Small intestine (tissue), 7 donors: ENCODE measurements around the gene SRSF6. TPM values are rescaled to one million over a fixed set of nuclear protein-coding genes. Genes with fewer than 3 reads are reported as not detected.

Experiments used
- DNase-seq, 2 donors: peaks; one replicate each; pipeline versions ENCODE4 v3.0.0 to v3.0.0-alpha.2; 2013
- FAIRE-seq: peaks from 2 replicates; lab custom pipeline; 2012; peaks lifted over from hg19 to GRCh38; lab: Jason Lieb, UNC
- H3K27ac ChIP-seq, 3 donors: one replicate each; pipeline ENCODE4 v1.5.1; 2013; ENCODE audit warnings: low read length in 2 of 3, mild to moderate bottlenecking in 2 of 3, control low read depth in 1 of 3, inconsistent platforms in 1 of 3, low read depth in 1 of 3, moderate library complexity in 1 of 3
- H3K27me3 ChIP-seq, 3 donors: one replicate each; pipeline ENCODE4 v1.6.1; 2013; ENCODE audit warnings: low read length in 3 of 3, inconsistent platforms in 1 of 3; ENCODE audit not compliant: control insufficient read depth in 3 of 3, insufficient read depth in 3 of 3
- H3K36me3 ChIP-seq, 3 donors: one replicate each; pipeline ENCODE4 v1.6.1; 2013; ENCODE audit warnings: low read length in 3 of 3, inconsistent platforms in 1 of 3, low read depth in 1 of 3, mild to moderate bottlenecking in 1 of 3, moderate library complexity in 1 of 3; ENCODE audit not compliant: control insufficient read depth in 3 of 3, insufficient read depth in 2 of 3
- H3K4me1 ChIP-seq, 3 donors: one replicate each; pipeline ENCODE4 v1.6.1; 2013; ENCODE audit warnings: low read length in 2 of 3, inconsistent platforms in 1 of 3, low read depth in 1 of 3, mild to moderate bottlenecking in 1 of 3, moderate library complexity in 1 of 3; ENCODE audit not compliant: control insufficient read depth in 3 of 3, insufficient read depth in 2 of 3
- H3K4me3 ChIP-seq, 3 donors: one replicate each; pipeline ENCODE4 v1.5.1; 2013; ENCODE audit warnings: low read length in 3 of 3, control low read depth in 1 of 3, inconsistent platforms in 1 of 3, low read depth in 1 of 3, mild to moderate bottlenecking in 1 of 3, moderate library complexity in 1 of 3
- H3K9me3 ChIP-seq, 2 donors: one replicate each; pipeline ENCODE4 v1.6.1; 2013; ENCODE audit warnings: low read depth in 1 of 2, low read length in 1 of 2; ENCODE audit not compliant: control insufficient read depth in 2 of 2, insufficient read depth in 1 of 2
- WGBS, 3 donors: extraction: QIAGEN DNeasy Blood & Tissue Kit; methylation state at CpG; one replicate each; pipeline ENCODE4 v1.1.7; 2013; 5-methylcytosine and 5-hydroxymethylcytosine counted together
- polyA plus RNA-seq, 4 donors: library from polyadenylated mRNA; stranded (reverse) in 3 of 4; unstranded in 1 of 4; fragments of 200-250 nt in 3 of 4; fragments of 120-200 nt in 1 of 4; gene quantifications; one replicate each; pipeline versions ENCODE4 v1.2.1 to v1.2.3, GENCODE V29; 2013
- donor health status: healthy with polysubstance abuse.
- donor health status: control.
- donor health status: control.
- donor health status: Bipolar disorder and iron deficiency.
- donor health status: healthy.

The SRSF6 gene
- polyA plus RNA-seq, 4 donors = 42.4 to 204 (median 73.8) TPM

GRCh38 chr20:43507150-43508080, 49.7 kb downstream of the SRSF6 start, which contains the start of gene L3MBTL1:
L3MBTL1 (plus strand) TSS chr20:43507697; CDS start chr20:43513504, 5,807 bp downstream.
- no peak for FAIRE-seq
- WGBS, 3 donors = 5 to 7% (median 5%) methylated on average over 73 to 95 of the region's 95 CpGs
- no peak within 1 kb of the TSS for H3K27ac ChIP-seq
- no peaks in the 10 kb centered on the region for H3K36me3 ChIP-seq
- peak within 1 kb of the TSS; percentile 35 to 69 (median 55) for H3K4me3 ChIP-seq
- no peaks in the 10 kb centered on the region for H3K9me3 ChIP-seq
- peaks cover 0 to 3% (median 2%) of the 10 kb centered on the region in 3 donors for H3K4me1 ChIP-seq
- peaks cover 2 to 29% (median 5%) of the 10 kb centered on the region in 3 donors for H3K27me3 ChIP-seq
- DNase-seq = peak; percentile 45 to 73

GRCh38 chr20:43508106-43508505, 50.4 kb downstream of the SRSF6 start:
- WGBS, 3 donors = 6 to 8% (median 6%) methylated on average over 22 of the region's 22 CpGs
- H3K4me1 ChIP-seq = peaks cover 0 to 3% (median 2%) of the 10 kb centered on the region in 3 donors
- DNase-seq (no peak), FAIRE-seq (no peak)
- no peak overlapping the region for H3K27ac ChIP-seq
- no peaks in the 10 kb centered on the region for H3K9me3 ChIP-seq
- no peaks in the 10 kb centered on the region for H3K36me3 ChIP-seq
- H3K27me3 ChIP-seq = peaks cover 2 to 29% (median 5%) of the 10 kb centered on the region in 3 donors
- H3K4me3 ChIP-seq = peak overlapping the region; percentile 16 to 69 (median 35)

- Histone ChIP-seq H3K27me3 (peaks cover 2 to 29% (median 5%) of the 10 kb centered on the region in 3 donors), H3K36me3 (no peaks in the 10 kb centered on the region), H3K27ac (no peak overlapping the region), H3K4me3 (peak overlapping the region in 1 of 3 donors; percentile 35), H3K9me3 (no peaks in the 10 kb centered on the region), H3K4me1 (peaks cover 0 to 3% (median 2%) of the 10 kb centered on the region in 3 donors)
- DNase-seq (no peak), FAIRE-seq (no peak)
- WGBS, 3 donors = 80 to 87% (median 82%) methylated on average over 11 of the region's 11 CpGs
Measured at GRCh38 chr20:43508604-43509040, 50.9 kb downstream of the SRSF6 start.

GRCh38 chr20:43511879-43512278, 54.2 kb downstream of the SRSF6 start:
- Histone ChIP-seq H3K9me3 (no peaks in the 10 kb centered on the region), H3K27me3 (peaks cover 0 to 21% (median 5%) of the 10 kb centered on the region in 3 donors), H3K27ac (no peak overlapping the region), H3K4me3 (no peak overlapping the region), H3K36me3 (no peaks in the 10 kb centered on the region), H3K4me1 (peaks cover 0 to 3% (median 2%) of the 10 kb centered on the region in 3 donors)
- FAIRE-seq = no peak
- DNase-seq = no peak
- 78 to 86% (median 83%) methylated on average over 1 of the region's 1 CpG for WGBS, 3 donors

GRCh38 chr20:43513372-43513930, 55.8 kb downstream of the SRSF6 start:
- Histone ChIP-seq H3K36me3 (peaks cover 0 to 2% (median 1%) of the 10 kb centered on the region in 3 donors), H3K4me1 (no peaks in the 10 kb centered on the region), H3K4me3 (peak overlapping the region; percentile 0 to 54 (median 47)), H3K27ac (peak overlapping the region in 2 of 3 donors; percentile 28 to 66), H3K9me3 (no peaks in the 10 kb centered on the region), H3K27me3 (peaks cover 0 to 8% (median 0%) of the 10 kb centered on the region in 3 donors)
- DNase-seq (no peak), FAIRE-seq (no peak)
- 52 to 60% (median 59%) methylated on average over 10 of the region's 10 CpGs for WGBS, 3 donors

Other genes with a start within 250 kb of the SRSF6 start
- gene L3MBTL1, start 49.8 kb downstream of the SRSF6 start, polyA plus RNA-seq = 10 to 100 TPM in 1 of 4 donors, 1 to 10 TPM in 3; 1.6 to 15.1 (median 2.6) TPM
- gene SGK2, start 101.1 kb downstream of the SRSF6 start, polyA plus RNA-seq = 10 to 100 TPM; 17.6 to 81.9 (median 28.6) TPM
- 10 to 100 TPM in 3 of 4 donors, 1 to 10 TPM in 1; 9.6 to 44.7 (median 13.2) TPM for gene IFT52, start 133.0 kb downstream of the SRSF6 start, polyA plus RNA-seq
- gene MYBL2, start 209.2 kb downstream of the SRSF6 start, polyA plus RNA-seq = 10 to 100 TPM in 2 of 4 donors, 1 to 10 TPM in 2; 1.9 to 36.9 (median 7.4) TPM